ENCODE results near the gene SHOX.
"Not testable (repeated sequence)": the region's sequence is repeated elsewhere in the genome, so short reads cannot be mapped to it uniquely, and the experiment has no call there.

SHOX gene

DNA sequence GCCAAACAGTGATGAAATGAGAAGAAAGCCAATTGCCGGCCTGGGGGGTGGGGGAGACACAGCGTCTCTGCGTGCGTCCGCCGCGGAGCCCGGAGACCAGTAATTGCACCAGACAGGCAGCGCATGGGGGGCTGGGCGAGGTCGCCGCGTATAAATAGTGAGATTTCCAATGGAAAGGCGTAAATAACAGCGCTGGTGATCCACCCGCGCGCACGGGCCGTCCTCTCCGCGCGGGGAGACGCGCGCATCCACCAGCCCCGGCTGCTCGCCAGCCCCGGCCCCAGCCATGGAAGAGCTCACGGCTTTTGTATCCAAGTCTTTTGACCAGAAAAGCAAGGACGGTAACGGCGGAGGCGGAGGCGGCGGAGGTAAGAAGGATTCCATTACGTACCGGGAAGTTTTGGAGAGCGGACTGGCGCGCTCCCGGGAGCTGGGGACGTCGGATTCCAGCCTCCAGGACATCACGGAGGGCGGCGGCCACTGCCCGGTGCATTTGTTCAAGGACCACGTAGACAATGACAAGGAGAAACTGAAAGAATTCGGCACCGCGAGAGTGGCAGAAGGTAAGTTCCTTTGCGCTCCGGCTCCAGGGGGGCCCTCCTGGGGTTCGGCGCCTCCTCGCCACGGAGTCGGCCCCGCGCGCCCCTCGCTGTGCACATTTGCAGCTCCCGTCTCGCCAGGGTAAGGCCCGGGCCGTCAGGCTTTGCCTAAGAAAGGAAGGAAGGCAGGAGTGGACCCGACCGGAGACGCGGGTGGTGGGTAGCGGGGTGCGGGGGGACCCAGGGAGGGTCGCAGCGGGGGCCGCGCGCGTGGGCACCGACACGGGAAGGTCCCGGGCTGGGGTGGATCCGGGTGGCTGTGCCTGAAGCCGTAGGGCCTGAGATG, at the start of gene SHOX:
Gene SHOX, plus strand, starts transcription at position 180 of the 885 bp plus-strand sequence. Its CDS starts 107 bp downstream, at position 287.
- H3K4me3 ChIP-seq (ENCODE audit: control insufficient read depth, low read depth, low read length) = no peak within 1 kb of the TSS
- no peak for DNase-seq (ENCODE audit: low read depth)
- TF ChIP-seq, protein P1, sequence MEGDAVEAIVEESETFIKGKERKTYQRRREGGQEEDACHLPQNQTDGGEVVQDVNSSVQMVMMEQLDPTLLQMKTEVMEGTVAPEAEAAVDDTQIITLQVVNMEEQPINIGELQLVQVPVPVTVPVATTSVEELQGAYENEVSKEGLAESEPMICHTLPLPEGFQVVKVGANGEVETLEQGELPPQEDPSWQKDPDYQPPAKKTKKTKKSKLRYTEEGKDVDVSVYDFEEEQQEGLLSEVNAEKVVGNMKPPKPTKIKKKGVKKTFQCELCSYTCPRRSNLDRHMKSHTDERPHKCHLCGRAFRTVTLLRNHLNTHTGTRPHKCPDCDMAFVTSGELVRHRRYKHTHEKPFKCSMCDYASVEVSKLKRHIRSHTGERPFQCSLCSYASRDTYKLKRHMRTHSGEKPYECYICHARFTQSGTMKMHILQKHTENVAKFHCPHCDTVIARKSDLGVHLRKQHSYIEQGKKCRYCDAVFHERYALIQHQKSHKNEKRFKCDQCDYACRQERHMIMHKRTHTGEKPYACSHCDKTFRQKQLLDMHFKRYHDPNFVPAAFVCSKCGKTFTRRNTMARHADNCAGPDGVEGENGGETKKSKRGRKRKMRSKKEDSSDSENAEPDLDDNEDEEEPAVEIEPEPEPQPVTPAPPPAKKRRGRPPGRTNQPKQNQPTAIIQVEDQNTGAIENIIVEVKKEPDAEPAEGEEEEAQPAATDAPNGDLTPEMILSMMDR (IDR thresholded peaks at IDR 0.05; ENCODE audit: control insufficient read depth, insufficient read depth, low read depth, low read length, missing control alignments) = no peak

DNA sequence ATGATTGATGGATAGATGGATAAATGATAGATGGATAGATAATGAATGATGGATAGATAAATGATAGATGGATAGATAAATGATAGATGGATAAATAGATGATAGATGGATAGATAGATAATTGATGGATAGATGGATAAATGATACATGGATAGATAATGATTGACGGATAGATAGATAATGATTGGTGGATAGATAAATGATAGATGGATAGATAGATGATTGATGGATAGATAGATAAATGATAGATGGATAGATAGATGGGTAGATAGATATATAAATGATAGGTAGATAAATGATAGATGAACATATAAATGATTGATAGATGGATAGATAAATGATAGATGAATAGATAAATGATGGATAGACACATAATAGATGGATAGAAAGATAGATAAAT, 49.5 kb upstream of the SHOX start:
- no peak overlapping the region for H3K4me3 ChIP-seq (ENCODE audit: control insufficient read depth, low read depth, low read length)
- DNase-seq (ENCODE audit: low read depth) = no peak
- TF ChIP-seq, protein P1 (IDR thresholded peaks at IDR 0.05; ENCODE audit: control insufficient read depth, insufficient read depth, low read depth, low read length, missing control alignments) = no peak

DNA sequence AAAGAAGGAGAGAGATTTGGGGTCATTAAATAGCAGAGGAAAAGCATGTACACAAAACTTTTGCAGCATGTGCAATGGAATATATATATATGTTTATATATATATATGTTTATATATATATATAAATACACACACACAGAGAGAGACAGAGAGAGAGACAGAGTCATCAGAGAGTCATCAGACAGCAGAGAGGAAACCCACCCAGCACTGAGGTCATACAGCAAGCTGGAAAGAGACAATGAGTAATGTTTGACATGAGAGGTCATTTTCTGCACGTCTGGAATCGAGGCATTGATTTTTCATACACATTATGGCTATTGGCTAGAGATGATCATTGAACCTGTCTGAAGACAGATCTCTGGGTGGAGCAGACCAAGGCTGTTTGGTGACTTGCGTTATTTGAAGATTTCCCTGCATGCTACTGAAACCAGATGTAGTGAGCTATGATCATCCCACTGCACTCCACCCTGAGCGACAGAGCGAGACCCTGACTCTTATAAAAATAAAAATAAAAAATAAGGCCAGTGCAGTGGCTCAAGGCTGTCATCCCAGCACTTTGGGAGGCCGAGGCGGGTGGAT, 48.8 kb upstream of the SHOX start:
- TF ChIP-seq, protein P1 (IDR thresholded peaks at IDR 0.05; ENCODE audit: control insufficient read depth, insufficient read depth, low read depth, low read length, missing control alignments) = no peak
- DNase-seq (ENCODE audit: low read depth) = no peak
- H3K4me3 ChIP-seq (ENCODE audit: control insufficient read depth, low read depth, low read length) = no peak overlapping the region

DNA sequence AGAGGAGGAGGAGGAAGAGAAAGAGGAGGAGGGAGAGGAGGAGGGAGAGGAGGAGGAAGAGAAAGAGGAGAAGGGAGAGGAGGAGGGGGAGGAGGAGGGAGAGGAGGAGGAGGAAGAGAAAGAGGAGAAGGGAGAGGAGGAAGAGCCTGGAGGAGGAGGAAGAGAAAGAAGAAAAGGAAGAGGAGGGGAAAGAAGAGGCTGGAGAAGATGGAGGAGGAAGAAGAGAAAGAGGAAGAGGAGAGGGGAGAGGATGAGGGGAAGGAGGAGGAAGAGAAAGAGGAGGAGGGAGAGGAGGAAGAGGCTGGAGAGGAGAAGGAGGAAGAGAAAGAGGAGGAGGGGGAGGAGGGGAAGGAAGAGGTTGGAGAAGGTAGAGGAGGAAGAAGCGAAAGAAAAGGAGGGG, 46.0 kb upstream of the SHOX start:
- TF ChIP-seq, protein P1 (IDR thresholded peaks at IDR 0.05; ENCODE audit: control insufficient read depth, insufficient read depth, low read depth, low read length, missing control alignments) = no peak
- no peak for DNase-seq (ENCODE audit: low read depth)
- no peak overlapping the region for H3K4me3 ChIP-seq (ENCODE audit: control insufficient read depth, low read depth, low read length)

DNA sequence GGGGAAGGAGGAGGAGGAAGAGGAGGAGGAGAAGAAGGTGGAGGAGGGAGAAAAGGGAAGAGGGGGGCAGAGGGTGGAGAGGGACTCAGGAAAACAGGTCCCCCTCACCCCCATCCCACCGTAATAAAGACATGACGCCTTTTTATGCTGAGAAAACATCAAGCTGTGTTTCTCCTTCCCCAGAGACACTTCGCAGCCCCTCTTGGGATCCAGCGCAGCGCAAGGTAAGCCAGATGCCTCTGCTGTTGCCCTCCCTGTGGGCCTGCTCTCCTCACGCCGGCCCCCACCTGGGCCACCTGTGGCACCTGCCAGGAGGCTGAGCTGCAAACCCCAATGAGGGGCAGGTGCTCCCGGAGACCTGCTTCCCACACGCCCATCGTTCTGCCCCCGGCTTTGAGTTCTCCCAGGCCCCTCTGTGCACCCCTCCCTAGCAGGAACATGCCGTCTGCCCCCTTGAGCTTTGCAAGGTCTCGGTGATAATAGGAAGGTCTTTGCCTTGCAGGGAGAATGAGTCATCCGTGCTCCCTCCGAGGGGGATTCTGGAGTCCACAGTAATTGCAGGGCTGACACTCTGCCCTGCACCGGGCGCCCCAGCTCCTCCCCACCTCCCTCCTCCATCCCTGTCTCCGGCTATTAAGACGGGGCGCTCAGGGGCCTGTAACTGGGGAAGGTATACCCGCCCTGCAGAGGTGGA, 45.3 kb upstream of the SHOX start:
- DNase-seq (ENCODE audit: low read depth) = no peak
- H3K4me3 ChIP-seq (ENCODE audit: control insufficient read depth, low read depth, low read length) = no peak overlapping the region
- TF ChIP-seq, protein P1 (IDR thresholded peaks at IDR 0.05; ENCODE audit: control insufficient read depth, insufficient read depth, low read depth, low read length, missing control alignments) = no peak

DNA sequence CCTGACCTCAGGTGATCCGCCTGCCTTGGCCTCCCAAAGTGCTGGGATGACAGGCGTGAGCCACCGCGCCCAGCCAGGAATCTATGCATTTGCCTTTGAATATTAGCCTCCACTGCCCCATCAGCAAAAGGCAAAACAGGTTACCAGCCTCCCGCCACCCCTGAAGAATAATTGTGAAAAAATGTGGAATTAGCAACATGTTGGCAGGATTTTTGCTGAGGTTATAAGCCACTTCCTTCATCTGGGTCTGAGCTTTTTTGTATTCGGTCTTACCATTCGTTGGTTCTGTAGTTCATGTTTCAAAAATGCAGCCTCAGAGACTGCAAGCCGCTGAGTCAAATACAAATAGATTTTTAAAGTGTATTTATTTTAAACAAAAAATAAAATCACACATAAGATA, 44.2 kb upstream of the SHOX start:
- DNase-seq (ENCODE audit: low read depth) = no peak
- H3K4me3 ChIP-seq (ENCODE audit: control insufficient read depth, low read depth, low read length) = no peak overlapping the region
- TF ChIP-seq, protein P1 (IDR thresholded peaks at IDR 0.05; ENCODE audit: control insufficient read depth, insufficient read depth, low read depth, low read length, missing control alignments) = no peak

DNA sequence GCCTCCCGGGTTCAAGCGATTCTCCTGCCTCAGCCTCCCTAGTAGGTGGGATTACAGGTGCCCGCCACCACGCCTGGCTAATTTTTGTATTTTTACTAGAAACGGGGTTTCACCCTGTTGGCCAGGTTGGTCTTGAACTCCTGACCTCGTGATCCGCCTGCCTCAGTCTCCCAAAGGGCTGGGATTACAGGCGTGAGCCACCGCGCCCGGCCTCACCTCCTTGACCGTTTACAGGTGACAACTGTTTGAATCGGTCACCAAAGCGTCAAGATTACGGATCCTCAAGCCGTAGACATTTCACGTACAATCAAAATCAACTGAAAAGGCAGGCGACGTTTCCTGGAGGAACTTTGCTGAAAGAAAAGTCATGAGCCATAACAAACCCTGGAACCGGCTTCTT, 41.3 kb upstream of the SHOX start:
- DNase-seq (ENCODE audit: low read depth); H3K4me3 ChIP-seq (ENCODE audit: control insufficient read depth, low read depth, low read length): not testable (repeated sequence)
